GM23248 (cell line): Measurements from ENCODE around the gene NIN.

ENCODE experiments used
- EZH2 ChIP-seq: fragments of 200-600 bp; sonication (generic); IDR thresholded peaks from 2 replicates; pipeline ENCODE4 v1.6.1; 2018; ENCODE audit warnings: antibody characterized with exemption, mild to moderate bottlenecking; ENCODE audit not compliant: insufficient read depth, poor library complexity, severe bottlenecking
- EZH2phosphoT487 ChIP-seq: fragments of 200-600 bp; sonication (generic); IDR thresholded peaks from 2 replicates; pipeline ENCODE4 v1.6.1; 2018; ENCODE audit warnings: antibody characterized with exemption, moderate library complexity, mild to moderate bottlenecking, low read depth; ENCODE audit not compliant: insufficient read depth

DNA sequence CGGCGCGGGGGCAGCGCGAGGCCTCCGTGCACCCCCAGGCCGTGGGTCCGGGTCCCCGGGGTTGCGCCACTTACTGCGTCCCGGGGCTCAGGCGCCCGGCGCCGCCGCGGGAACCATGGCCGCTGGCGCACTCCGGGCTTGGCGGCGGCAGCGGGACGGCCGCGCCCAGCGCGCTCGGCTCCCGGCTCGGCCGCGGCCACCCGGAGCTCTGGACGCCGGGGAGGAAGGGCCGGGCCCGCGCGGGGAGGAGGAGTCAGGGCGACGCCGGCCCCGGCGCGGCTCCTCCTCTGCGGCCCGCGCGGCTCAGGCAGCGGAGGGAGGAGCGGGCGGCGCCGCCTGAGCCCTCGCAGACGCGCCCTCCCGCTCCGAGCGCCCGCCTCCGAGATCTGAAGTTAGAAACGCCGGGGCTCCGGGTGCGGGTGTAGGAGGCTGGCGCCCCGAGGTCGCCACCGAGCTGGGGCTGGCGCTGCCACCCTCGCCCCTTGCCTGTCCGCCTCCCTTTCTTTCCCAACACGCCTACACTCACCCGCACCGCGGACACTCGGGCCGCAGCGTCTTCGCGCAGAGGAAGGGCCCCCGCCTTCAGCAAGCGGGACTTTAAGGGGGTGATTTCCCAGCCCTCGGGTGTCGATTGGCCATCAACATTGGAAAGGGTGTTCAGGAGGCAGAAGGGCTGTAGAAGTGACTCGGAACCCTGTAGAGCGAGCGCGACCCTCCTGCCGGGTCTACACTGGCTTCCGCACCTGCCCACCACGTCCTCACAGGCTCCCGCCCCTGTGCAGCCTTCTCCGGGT, at the start of gene NIN:
- TF ChIP-seq EZH2 (no peak), EZH2phosphoT487 (no peak)
